Measurements from ENCODE around the gene ABCA7. TPM values are rescaled to one million over a fixed set of nuclear protein-coding genes. Genes with fewer than 3 reads are reported as not detected.

The ABCA7 gene
- total RNA-seq, 1 experiment from 2014 or later: 18.2 TPM

DNA sequence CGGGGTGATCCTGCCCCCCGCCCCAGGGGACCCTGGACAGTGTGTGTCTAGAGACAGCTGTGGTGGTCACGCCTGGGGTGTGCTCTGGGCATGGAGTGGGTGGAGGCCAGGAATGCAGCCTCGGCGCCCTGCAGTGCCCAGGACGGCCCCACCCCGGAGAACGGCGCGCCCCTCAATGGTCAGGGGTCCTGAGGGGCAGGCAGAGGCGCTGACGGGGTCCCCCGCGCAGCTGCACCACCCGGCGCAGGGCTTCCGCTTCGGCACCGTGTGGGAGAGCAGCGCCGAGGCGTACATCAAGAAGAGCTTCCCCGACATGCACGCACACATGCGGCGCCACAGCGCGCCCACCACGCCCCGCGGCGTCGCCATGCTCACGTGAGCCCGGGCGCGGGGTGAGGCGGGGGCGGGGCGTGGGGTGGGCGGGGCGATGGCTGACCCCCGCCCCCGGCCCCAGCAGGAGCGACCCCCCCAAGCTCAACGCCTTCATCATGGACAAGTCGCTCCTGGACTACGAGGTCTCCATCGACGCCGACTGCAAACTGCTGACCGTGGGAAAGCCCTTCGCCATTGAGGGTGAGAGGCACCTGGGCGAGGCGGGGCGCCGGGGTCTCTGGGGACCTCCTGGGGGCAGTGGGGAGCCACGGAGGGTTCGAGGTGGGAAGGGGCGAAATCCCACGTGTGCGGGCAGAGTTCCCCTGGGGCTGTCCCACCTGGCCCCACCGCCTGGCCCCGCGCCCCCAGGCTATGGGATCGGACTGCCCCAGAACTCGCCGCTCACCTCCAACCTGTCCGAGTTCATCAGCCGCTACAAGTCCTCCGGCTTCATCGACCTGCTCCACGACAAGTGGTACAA lies 32.3 kb upstream of the ABCA7 start:
- ChIA-PET POLR2A (no interaction called here), CTCF (interaction anchor here (0.6 kb wide), 1 partner anchor 236 kb away, joined by 4 read pairs; no protein-coding TSS in a partner anchor)
- no peaks in the 10 kb centered on the region for H3K9me3 Mint-ChIP-seq (ENCODE audit: unreplicated experiment)
- H3K27me3 Mint-ChIP-seq (ENCODE audit: insufficient read depth, unreplicated experiment): no peaks in the 10 kb centered on the region
- no peak overlapping the region for H3K4me3 Mint-ChIP-seq (ENCODE audit: unreplicated experiment)
- intact Hi-C loops (cut with micrococcal nuclease): no loop called here
- H3K36me3 Mint-ChIP-seq (ENCODE audit: insufficient read depth, unreplicated experiment): peaks cover 14% of the 10 kb centered on the region
- no peaks in the 10 kb centered on the region for H3K4me1 Mint-ChIP-seq (ENCODE audit: insufficient read depth, unreplicated experiment)
- DNase-seq (ENCODE audit: unreplicated experiment): no peak
- no peak overlapping the region for H3K27ac Mint-ChIP-seq (ENCODE audit: low read depth, unreplicated experiment)
- TF ChIP-seq, protein P1, sequence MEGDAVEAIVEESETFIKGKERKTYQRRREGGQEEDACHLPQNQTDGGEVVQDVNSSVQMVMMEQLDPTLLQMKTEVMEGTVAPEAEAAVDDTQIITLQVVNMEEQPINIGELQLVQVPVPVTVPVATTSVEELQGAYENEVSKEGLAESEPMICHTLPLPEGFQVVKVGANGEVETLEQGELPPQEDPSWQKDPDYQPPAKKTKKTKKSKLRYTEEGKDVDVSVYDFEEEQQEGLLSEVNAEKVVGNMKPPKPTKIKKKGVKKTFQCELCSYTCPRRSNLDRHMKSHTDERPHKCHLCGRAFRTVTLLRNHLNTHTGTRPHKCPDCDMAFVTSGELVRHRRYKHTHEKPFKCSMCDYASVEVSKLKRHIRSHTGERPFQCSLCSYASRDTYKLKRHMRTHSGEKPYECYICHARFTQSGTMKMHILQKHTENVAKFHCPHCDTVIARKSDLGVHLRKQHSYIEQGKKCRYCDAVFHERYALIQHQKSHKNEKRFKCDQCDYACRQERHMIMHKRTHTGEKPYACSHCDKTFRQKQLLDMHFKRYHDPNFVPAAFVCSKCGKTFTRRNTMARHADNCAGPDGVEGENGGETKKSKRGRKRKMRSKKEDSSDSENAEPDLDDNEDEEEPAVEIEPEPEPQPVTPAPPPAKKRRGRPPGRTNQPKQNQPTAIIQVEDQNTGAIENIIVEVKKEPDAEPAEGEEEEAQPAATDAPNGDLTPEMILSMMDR (IDR thresholded peaks at IDR 0.05; ENCODE audit: unreplicated experiment): no peak
- no TSS peak for BruUV-seq (replicated peaks)

DNA sequence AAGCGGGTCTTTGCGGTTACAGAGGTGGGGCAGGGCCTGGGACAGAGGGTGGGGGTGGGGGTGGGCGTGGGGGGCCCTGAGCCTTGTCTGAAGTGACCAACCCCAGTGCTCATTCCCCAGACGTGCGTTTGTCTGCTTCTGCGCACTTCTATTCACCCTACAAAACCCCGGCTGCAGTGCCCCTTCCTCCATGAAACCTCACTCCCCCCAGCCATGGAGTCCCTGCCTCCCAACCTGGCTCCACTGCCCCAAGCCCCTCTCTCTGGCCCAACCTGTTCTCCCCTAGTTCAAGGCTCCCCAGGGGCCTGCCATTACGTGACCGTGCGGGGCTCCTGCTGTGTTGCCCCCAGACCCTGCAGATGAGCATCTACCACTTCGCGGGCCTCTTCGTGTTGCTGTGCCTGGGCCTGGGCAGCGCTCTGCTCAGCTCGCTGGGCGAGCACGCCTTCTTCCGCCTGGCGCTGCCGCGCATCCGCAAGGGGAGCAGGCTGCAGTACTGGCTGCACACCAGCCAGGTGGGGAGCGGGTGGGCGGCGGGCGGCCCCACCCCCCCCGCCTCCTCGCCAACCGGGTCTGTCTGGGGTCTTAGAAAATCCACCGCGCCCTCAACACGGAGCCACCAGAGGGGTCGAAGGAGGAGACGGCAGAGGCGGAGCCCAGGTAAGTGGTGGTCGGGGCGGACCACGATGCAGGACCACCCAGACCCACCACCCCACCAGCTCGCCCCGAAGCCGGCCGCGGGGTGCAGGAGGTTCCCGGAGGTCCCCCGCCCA lies 31.5 kb upstream of the ABCA7 start:
- Mint-ChIP-seq H3K27ac (ENCODE audit: low read depth, unreplicated experiment) (no peak overlapping the region), H3K9me3 (ENCODE audit: unreplicated experiment) (no peaks in the 10 kb centered on the region), H3K27me3 (ENCODE audit: insufficient read depth, unreplicated experiment) (no peaks in the 10 kb centered on the region), H3K36me3 (ENCODE audit: insufficient read depth, unreplicated experiment) (peaks cover 14% of the 10 kb centered on the region), H3K4me3 (ENCODE audit: unreplicated experiment) (no peak overlapping the region), H3K4me1 (ENCODE audit: insufficient read depth, unreplicated experiment) (no peaks in the 10 kb centered on the region)
- DNase-seq (ENCODE audit: unreplicated experiment): no peak
- intact Hi-C loops (cut with micrococcal nuclease): no loop called here
- ChIA-PET CTCF (no interaction called here), POLR2A (no interaction called here)
- TF ChIP-seq, protein P1 (IDR thresholded peaks at IDR 0.05; ENCODE audit: unreplicated experiment): no peak
- no TSS peak for BruUV-seq (replicated peaks)

DNA sequence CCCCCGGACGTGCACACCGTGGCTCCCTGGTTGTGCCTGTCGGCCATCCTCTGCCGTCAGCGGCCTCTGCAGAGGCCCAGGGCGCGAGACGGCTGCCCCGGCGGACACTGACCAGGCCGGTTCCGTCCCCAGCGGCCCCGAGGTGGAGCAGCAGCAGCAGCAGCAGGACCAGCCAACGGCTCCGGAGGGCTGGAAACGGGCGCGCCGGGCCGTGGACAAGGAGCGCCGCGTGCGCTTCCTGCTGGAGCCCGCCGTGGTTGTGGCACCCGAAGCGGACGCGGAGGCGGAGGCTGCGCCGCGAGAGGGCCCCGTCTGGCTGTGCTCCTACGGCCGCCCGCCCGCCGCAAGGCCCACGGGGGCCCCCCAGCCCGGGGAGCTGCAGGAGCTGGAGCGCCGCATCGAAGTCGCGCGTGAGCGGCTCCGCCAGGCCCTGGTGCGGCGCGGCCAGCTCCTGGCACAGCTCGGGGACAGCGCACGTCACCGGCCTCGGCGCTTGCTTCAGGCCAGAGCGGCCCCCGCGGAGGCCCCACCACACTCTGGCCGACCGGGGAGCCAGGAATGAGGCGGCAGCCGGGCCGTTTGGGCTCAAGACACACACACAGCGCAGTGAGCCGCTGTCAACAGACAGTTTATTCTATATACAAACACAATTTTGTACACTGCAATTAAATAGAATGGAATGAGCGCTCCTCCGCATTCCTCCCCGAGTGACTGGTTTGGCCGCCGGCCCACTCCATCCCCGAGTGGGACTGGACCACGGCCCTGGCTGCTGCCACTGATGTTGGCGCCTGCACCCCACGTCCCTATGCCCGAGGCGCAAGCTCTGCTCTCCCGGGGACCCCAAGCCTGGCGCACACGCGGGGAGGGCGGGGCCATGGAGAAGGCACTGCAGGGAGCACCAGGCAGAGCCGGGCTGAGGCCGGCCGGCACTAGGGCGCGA lies 30.6 kb upstream of the ABCA7 start:
- ChIA-PET CTCF (interaction anchor here (1.2 kb wide), 1 partner anchor 8 kb away, joined by 3 read pairs; no protein-coding TSS in a partner anchor), POLR2A (interaction anchor here (1.0 to 1.4 kb wide), 2 partner anchors 10 to 13 kb away, joined by 3 read pairs; no protein-coding TSS in a partner anchor)
- intact Hi-C loops (cut with micrococcal nuclease): no loop called here
- H3K36me3 Mint-ChIP-seq (ENCODE audit: insufficient read depth, unreplicated experiment): peaks cover 20% of the 10 kb centered on the region
- no peak for DNase-seq (ENCODE audit: unreplicated experiment)
- TF ChIP-seq, protein P1 (IDR thresholded peaks at IDR 0.05; ENCODE audit: unreplicated experiment): no peak
- H3K27me3 Mint-ChIP-seq (ENCODE audit: insufficient read depth, unreplicated experiment): no peaks in the 10 kb centered on the region
- H3K27ac Mint-ChIP-seq (ENCODE audit: low read depth, unreplicated experiment): no peak overlapping the region
- no peak overlapping the region for H3K4me3 Mint-ChIP-seq (ENCODE audit: unreplicated experiment)
- BruUV-seq (replicated peaks): TSS peak; percentile 83
- no peaks in the 10 kb centered on the region for H3K4me1 Mint-ChIP-seq (ENCODE audit: insufficient read depth, unreplicated experiment)
- no peaks in the 10 kb centered on the region for H3K9me3 Mint-ChIP-seq (ENCODE audit: unreplicated experiment)

All from MCF 10A (cell line).